HG02938 (cell line): ENCODE data around the gene ALPL.
"Not testable (repeated sequence)": the region's sequence is repeated elsewhere in the genome, so short reads cannot be mapped to it uniquely, and the experiment has no call there.

ENCODE experiments used
- ATAC-seq: cut with Tn5 transposase; IDR thresholded peaks from one replicate; pipeline ENCODE4 v1.9.1; 2021; ENCODE audit warnings: mild to moderate bottlenecking, moderate library complexity; ENCODE audit not compliant: unreplicated experiment

ALPL gene

DNA sequence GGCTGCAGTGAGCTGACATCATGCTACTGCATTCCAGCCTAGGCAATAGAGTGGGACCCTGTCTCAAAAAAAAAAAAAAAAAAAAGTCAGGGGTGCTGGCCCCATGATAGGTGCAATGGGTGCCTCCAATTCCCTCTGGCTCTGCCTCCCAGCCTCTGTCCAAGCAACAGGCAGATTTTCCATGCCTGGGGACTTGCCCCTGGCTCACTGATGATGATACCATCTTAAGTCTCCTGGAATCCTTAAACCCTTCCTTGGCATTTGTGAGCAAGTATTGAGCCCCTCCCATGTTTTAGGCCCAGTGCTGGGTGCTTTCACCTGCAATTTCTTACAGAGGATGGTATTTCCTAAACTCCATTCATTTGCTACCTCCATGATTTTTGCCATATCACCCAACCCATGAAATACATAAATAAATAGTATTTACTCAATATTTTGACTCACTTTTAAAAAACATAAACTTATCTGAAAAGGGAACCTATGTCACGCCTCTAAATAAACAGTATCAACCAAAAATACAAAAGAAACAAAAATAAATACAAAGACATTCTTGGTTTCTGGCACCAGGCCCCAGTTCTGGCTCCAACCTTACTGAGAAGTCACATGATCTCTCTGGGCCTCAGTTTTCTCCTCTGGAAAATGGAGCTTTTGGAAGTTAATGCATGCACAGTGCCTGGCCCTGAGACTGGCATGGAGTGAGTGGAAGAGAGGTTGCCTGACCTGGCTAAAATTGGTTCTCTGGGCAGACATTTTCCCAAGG, 1.5 kb upstream of the ALPL start:
- ATAC-seq, result no peak

DNA sequence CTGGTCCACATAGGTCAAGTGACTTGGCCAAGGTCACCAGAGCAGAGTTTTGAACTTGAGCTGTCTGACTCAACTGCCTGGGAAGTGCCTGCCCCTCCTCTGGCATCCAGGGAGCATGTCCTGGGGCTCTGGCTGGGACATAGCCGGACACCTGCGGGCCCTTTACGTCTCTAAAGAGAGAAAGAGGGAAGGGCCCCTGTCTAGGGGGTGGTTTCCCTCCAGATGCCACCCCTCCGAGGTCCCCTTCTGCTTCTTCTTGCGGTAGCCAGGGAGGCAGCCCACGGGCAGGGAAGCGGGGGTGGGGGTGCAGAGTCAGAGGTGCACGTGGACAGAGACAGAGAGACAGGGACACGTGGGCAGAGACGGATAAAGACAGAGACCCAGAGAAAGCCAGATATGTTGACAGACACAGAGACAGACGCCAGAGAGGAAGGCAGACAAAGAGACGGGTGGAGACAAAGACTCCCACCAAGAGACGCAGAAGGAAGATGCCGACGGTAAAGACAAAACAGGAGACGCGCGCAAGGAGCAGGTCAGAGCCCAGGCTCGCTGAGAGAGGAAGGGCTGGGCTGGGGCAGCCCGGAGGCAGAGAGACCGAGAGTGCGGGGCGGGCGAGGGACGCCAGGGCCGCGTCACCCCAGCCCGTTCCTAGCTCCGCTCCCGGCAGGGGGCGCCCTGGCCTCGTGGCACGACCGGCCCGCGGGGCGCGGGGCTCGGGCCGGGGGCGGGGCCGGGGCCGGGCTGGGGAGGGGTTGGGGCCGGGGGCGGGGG, 458 bp upstream of the ALPL start:
- no peak for ATAC-seq

DNA sequence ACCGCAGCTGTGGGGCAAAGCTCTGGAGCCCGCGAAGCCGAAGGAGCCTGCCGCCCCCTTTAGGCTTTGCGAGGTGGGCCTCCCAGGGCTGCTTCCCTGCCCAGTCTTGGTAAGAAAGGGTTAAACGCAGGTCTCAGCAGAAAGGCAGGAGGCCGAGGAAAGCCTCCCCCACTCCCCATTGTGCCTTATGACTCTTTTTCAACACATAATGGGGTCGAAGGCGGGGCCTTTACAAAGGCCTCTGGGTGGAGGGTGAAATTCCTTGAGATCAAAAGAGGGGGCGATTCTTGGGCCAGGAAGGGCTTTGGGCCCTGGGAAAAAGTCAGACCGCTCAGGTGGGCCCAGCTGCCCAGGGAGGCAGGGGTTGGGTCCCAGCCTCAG, 880 bp downstream of the ALPL start:
- no peak for ATAC-seq

DNA sequence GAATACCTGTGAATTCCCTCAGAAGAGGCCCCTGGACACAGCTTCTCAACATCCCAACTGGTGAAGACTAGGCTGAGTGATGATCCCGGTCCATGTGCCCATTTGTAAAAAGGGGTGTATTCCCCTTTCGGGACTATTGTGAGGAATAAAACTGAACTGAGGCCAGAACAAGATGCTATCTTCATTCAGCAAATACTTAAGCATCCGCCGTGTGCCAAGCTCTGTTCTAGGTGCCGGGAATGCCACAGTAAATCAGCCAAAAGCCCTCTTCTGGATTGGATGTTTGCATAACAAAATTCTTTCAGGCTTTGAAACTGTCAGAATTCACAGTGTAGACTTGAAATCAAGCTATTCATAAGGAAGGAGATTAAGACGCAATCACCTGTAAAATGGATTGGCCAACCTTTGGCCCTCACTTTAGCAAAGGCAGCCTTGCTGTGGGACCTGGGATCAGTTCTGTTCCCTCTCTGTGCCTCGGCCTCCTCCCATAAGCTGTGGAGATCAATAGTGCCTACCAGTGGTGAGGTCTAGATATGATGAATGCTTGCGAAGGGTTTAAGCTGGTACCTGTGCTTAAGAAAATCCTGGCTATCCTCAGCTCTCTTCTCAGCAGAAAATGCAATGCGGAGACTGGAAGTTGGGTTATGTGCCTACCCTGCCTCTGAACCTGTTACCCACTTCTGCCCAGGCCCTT, 1.8 kb downstream of the ALPL start:
- no peak for ATAC-seq

DNA sequence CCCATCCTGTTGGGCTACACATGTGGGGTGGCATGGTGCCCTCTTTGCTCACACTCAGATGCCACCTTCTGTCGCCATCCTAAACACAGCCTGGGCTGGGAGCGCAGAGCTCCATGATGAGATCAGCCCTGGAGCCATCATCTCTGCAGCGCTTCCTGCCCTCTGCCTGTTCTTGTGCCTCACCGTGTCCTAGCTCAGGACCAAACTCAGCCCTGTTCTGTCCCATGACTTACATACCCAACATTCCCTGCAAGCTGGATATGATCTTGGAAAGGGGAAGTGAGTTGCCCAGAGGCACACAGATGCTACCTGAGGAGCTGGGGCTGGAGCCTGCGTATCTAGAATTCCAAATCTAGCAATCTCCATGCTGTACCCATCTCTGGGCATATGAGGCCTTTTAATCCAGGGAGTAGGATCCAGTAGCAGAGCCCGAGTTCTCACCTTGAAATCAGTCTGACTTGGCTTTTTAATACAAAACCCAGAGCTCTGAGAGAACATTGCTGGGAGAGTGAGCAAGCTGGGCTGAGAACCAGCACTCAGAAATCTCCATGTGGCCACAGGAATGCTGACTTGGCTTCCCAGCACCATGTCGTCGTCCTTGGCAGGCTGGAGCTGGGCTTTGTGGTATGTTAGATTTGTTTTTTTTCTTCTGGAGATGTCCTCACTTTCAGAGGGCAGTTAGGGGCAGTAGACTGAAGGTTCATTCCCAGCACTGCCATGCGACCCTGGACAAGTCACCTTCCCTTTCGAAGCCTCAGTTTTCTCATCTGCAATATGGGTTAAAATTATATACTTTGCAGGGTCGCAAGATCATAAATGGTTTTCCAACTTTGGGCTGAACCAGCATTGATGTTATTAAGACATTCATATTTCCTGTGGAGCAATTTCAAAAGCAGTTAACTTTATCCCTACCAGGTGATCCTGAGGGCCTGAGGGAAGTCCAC, 2.6 kb downstream of the ALPL start:
- ATAC-seq, result no peak

DNA sequence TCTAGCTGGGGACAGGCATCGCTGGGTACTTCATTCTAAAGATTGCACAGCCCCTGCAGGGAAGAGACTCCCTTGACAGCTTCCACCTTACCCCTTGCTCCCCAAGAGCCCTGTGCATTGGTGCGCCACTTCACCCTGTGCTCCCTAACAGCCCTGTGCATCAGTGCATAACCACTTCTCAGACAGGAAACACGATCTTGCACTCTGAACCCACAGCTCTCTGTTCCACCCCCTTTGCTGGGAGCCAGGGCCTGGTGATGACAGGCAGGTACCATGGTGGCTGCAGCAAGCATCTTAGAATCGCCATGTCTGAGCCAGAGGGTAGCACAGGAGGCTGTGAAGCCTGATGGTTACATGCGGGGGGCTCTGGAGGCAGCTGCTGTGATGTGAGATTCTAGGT, 5.0 kb downstream of the ALPL start:
- peak; percentile 58 for ATAC-seq

DNA sequence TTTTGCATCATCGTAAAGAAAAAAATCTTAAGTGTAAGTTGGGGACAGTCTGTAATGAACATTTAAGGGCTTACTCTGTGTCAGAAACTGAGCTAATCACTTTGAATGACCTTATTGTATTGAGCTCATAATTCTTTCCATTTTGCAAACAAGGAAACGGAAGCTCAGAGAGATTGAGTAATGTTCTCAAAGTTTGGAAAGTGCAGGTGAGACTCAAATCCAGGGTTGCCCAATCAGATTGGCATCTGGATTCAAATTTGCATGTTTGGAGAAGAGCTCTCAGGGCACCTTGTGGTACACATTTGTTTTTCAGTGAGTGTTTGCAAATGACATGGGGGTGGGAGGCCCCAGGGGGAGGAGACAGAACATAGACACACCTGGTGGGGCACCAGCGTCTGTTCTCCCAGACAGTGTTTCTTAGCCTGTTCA, 8.0 kb downstream of the ALPL start:
- no peak for ATAC-seq

DNA sequence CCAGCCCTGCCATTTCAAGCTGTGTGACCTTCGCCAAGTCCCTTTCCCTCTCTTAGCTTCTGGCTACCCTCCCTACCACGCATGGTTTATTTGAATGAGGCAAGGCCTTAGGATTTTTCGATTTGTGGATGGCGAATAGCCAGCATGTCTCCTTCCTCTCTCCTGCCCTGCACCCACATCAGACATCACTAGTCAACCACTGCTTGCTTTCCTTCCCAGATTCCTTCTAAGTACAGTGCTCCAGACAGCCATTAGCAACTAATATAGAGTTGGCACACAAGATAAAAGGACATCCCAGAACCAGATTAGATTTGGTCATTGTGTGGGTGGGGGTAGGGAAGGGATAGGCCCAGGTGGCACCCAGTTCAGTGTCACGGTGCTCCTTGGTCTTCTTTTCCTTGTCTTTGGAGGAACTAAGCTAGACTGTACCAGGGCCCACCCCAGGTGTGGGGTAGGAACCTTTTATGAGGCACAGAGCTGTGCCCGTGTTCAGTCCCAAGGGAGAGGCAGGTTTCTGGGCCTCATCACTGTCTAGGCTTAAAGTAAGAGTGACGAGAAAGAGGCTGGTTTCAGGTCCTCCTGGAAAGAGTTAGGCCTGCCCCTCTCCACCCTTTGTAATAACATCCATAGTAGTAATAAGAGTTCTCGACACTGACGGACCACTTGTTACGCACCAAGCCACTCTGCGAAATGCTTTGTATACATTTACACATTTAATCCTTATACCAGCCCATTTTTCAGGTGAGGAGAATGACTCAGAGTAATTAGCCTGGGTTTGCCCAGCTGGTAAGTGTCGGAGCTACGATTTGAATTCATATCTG, 8.6 kb downstream of the ALPL start:
- no peak for ATAC-seq

DNA sequence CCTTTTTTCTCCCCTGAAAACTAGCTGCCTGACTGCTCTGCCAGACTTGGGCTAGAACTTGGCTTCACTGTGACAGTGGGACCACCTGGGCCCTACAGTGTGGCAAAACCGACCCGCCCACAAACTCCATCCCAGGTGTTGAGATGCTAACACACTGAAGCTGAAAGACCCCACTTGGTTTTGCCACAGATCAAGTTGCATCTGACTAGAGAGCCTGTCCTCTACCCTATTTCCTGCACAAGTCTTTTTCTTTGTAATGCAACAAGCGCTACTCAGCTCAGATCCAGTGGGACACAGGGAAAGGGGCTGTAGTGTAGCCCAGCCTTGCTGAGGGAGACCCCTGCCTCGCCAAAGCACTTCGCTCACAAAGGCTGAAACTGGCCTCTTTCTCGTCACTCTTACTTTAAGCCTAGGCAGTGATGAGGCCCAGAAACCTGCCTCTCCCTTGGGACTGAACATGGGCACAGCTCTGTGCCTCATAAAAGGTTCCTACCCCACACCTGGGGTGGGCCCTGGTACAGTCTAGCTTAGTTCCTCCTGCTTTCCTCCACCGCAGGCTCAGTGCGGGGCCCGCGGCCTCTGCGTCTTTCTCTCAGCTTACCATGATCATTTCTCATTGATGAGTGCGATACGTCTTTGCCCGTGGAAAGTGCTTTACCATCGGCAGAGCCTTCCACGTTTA, 9.7 kb downstream of the ALPL start:
- ATAC-seq, result no peak

DNA sequence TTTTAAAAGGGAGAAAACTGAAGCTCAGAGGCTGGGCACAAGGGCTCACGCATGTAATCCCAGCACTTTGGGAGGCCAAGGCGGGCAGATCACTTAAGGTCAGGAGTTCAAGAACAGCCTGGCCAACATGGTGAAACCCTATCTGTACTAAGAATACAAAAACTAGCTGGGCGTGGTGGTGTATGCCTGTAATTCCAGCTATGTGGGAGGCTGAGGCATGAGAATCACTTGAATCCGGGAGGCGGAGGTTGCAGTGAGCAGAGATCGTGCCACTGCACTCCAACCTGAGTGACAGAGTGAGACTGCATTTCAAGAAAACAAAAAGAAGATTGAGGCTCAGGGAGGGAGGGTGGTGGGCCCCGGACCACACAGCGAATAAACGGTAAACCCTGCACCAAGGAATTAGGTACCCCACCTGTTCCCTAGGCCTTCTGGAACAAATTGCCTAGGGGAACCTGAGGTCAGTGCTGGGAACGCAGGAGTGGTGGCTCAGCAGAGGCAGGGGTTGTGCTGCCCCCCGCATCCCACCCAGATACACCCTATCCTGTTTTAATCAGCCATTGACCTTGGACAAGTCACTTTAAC, 10.4 kb downstream of the ALPL start:
- not testable (repeated sequence) for ATAC-seq

DNA sequence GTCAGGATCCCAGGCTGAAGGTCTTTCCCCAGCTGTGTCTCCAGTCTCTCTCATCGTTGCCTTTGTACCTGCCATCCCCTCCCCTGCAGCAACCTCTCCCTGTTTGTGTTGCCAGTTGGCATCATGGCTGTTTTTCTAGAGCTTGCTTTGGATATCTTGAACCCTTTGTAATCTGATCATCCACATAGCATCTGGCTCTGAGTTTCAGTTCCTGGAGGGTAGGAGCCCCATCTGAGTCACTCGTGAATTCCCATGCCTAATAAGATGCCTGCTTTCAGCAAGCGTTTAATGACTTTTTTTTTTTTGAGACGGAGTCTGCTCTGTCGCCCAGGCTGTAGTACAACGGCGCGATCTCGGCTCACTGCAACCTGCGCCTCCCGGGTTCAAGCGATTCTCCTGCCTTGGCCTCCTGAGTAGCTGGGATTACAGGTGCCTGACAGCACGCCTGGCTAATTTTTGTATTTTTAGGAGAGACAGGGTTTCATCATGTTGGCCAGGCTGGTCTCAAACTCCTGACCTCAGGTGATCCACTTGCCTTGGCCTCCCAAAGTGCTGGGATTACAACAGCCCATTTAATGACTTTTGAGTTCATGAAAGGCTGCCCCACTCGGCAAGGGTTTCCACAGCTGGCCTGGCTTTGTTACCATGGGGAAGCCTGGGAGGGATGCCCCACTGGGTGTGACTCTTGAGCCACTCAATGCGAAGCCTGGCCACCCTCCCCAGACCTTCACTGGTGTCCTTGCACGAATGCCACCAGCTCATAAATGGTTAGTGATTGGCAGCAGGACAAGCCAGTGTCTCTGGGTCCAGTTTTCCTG, 11.9 kb downstream of the ALPL start:
- ATAC-seq, result no peak

DNA sequence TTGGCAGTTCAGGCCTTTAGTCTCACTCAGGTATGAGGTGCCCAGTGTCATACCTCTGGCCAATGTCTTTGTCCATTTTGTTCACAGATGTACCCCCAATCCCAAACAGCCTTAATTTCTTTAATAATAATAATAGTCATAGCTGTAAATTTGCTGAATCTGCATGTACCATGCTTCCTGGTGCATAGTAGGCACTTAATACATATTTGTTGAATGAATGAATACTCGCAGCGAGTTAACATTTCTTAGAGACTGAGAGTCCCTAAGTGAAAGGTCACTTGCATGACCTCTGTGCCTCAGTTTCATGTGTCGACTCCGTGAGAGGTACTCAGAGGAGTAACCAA, 12.5 kb downstream of the ALPL start:
- no peak for ATAC-seq

DNA sequence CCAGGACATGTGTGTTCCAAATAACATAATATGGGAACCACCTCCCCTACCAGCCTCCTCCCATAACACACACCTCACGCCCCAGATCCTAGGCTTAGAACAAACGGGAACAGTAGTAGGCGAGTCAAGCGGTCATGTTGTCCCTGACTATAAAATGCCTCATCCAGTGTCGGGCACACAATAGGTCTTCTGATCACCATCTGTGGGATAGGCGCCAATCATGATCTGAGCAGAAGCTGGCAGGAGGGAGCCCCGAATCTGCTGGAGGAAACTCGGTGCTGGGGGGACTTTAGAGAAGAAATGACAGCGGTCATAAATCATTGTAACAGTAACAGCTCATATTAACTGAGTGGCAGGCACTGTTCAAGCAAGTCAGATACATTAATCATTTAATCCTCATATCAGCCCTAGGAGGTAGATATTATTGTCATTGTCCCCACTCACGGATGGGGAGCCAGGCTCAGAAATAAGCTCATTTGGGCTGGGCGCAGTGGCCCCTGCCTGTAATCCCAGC, 13.4 kb downstream of the ALPL start:
- no peak for ATAC-seq

DNA sequence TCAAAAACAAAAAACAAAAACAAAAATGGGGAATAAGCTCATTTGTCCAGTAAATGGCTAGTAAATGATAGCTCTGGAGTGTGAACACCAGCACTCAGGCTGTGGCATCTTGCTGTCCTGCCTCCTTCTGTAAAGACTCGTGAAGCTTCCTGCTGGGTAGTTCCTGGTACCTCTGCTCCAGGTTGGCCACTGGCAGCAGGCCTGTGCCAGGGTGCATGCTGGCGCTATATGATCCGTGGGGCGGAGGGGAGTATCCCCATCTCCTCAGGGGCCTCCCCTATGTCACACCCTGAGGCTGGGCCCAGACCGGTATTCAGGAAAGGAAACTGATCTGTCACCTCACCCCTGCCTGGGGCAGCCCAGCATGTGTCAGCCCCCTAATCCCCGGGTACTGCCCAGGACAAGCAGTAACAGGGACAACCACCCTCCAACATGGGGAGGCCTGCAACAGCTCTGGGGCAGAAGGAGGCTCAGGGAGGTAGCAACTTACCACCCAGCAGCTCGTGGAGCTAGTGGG, 14.1 kb downstream of the ALPL start:
- no peak for ATAC-seq

DNA sequence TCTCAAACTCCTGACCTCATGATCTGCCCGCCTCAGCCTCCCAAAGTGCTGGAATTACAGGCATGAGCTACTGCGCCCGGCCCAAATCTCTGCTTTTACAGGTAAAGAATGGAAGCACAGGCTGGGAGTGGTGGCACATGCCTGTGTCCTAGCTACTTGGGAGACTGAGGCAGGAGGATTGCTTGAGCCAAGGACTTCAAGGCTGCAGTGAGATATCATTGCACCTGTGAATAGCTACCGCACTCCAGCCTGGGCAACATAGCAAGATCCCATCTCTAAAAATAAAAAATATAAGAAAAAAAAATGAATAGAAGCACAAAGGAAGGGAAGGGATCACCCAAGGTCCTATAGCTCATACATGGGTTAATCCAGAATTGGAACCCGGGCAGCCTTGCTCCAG, 15.0 kb downstream of the ALPL start:
- no peak for ATAC-seq

DNA sequence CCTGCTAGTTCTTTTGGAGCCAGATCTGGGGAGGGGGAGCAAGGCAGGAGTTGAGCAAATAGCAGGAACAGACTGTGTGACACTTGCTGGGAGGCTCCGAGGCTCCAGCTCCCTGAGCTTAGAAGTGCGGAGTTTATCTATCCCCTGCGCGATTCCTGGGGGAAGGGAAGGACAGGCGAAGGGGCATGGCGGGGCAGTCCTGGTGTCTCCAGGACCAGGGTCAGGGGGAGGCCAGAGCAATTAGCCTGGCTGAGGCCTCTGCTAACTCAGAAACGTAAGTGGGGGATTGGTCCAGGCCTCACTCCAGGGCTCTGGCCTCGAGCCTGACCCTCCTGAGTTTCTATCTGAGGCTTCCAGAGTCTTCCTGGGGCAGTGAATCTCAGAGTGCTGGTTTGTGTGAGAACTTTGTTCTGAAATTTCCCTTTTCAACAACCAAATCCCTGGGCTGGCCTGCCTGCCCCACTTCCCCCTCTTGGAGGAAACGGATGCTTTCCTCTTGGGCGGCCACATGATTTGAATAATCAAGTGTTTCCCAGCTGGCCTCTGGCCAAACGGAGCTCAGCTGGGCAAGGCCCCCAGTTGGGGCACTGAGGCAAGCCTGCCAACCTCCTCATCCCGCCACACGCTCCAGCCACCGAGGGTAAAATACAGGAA, 15.6 kb downstream of the ALPL start:
- ATAC-seq, result no peak

DNA sequence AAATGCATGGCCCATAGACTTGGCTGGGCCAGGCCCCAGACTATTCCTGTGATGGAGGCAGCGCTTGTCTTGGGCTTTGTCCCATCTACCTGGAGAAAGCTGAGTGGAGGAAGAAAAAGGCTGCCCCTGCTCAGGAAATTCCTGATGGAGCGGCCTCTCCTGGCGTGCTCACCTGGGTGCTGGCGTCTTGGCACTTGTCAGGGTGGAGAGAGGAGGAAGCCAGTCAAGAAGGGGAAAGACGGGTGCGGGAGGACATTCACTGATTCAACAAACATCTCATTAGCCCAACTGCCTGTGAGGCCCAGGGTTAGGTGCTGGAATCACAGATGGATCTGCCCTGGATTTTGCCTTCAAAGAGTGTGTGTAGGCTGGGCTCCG, 16.1 kb downstream of the ALPL start:
- no peak for ATAC-seq
